CD4-positive, alpha-beta T cell treated with Interferon gamma for 1 hour (primary cell): Measurements from ENCODE around the gene OR52K1.
"Not testable (repeated sequence)": the region's sequence is repeated elsewhere in the genome, so short reads cannot be mapped to it uniquely, and the experiment has no call there.

Source experiments
- DNase-seq: peaks from one replicate; pipeline ENCODE4 v3.0.0-alpha.2; 2020

Gene OR52K1

GRCh38 chr11:4491878-4492606 is 9.6 kb downstream of the OR52K1 start:
- DNase-seq: no peak

GRCh38 chr11:4493480-4493818 is 11.0 kb downstream of the OR52K1 start:
- DNase-seq: no peak

GRCh38 chr11:4495487-4495886 is 13.0 kb downstream of the OR52K1 start:
- DNase-seq: no peak

GRCh38 chr11:4495986-4496385 is 13.5 kb downstream of the OR52K1 start:
- DNase-seq: no peak

- DNase-seq: no peak
These were observed 14.3 kb downstream of the OR52K1 start for GRCh38 chr11:4496557-4497248.

- DNase-seq: no peak
These were observed 26.4 kb downstream of the OR52K1 start for GRCh38 chr11:4508886-4509285.

GRCh38 chr11:4511282-4512245 is 29.1 kb downstream of the OR52K1 start:
- no peak for DNase-seq

- DNase-seq: no peak
These were observed 31.8 kb downstream of the OR52K1 start for GRCh38 chr11:4514196-4514595.

- DNase-seq: no peak
These were observed 39.9 kb downstream of the OR52K1 start for GRCh38 chr11:4522339-4522738.

GRCh38 chr11:4522752-4523151 is 40.3 kb downstream of the OR52K1 start:
- DNase-seq: no peak

- no peak for DNase-seq
These were observed 41.2 kb downstream of the OR52K1 start for GRCh38 chr11:4523666-4524065.

- DNase-seq: no peak
These were observed 45.5 kb downstream of the OR52K1 start for GRCh38 chr11:4527926-4528325.

GRCh38 chr11:4531686-4532085 is 49.2 kb downstream of the OR52K1 start:
- not testable (repeated sequence) for DNase-seq

- no peak for DNase-seq
These were observed 57.3 kb downstream of the OR52K1 start for GRCh38 chr11:4539603-4540219.

GRCh38 chr11:4541071-4541470 is 58.6 kb downstream of the OR52K1 start:
- no peak for DNase-seq
